Transverse colon (tissue), 4 donors: ENCODE measurements around the gene RHOU.

ENCODE experiments used
- EP300 ChIP-seq: sonication (generic); formaldehyde crosslinking; IDR thresholded peaks from one replicate; pipeline ENCODE4 v1.6.1; 2017; ENCODE audit warnings: antibody characterized with exemption, low read depth
- POLR2A ChIP-seq: fragments of 450-650 bp; IDR thresholded peaks from one replicate; pipeline ENCODE4 v1.6.1; 2016; ENCODE audit warnings: antibody characterized with exemption, mild to moderate bottlenecking, moderate library complexity
- POLR2AphosphoS5 ChIP-seq, 3 donors: sonication (generic); formaldehyde crosslinking; IDR thresholded peaks; one replicate each; pipeline ENCODE4 v1.6.1; 2016; ENCODE audit warnings: antibody characterized with exemption in 3 of 3
- TF ChIP-seq, protein P1 (sequence below), 5 experiments: fragments of 200-600 bp in 3 of 5; fragments of 450-650 bp in 2 of 5; sonication (generic) in 3 of 5; IDR thresholded peaks; 1 replicate in 2 of 5; 2 replicates in 3 of 5; pipeline ENCODE4 v1.5.1; 2016 to 2017; ENCODE audit warnings: antibody characterized with exemption in 5 of 5, inconsistent platforms in 3 of 5, mild to moderate bottlenecking in 2 of 5, moderate library complexity in 1 of 5

- TF ChIP-seq, protein P1, sequence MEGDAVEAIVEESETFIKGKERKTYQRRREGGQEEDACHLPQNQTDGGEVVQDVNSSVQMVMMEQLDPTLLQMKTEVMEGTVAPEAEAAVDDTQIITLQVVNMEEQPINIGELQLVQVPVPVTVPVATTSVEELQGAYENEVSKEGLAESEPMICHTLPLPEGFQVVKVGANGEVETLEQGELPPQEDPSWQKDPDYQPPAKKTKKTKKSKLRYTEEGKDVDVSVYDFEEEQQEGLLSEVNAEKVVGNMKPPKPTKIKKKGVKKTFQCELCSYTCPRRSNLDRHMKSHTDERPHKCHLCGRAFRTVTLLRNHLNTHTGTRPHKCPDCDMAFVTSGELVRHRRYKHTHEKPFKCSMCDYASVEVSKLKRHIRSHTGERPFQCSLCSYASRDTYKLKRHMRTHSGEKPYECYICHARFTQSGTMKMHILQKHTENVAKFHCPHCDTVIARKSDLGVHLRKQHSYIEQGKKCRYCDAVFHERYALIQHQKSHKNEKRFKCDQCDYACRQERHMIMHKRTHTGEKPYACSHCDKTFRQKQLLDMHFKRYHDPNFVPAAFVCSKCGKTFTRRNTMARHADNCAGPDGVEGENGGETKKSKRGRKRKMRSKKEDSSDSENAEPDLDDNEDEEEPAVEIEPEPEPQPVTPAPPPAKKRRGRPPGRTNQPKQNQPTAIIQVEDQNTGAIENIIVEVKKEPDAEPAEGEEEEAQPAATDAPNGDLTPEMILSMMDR (IDR thresholded peaks at IDR 0.05): no peak
- TF ChIP-seq POLR2AphosphoS5 (IDR thresholded peaks at IDR 0.05): no peak
- no peak for TF ChIP-seq POLR2A
- TF ChIP-seq EP300: no peak
Measured at GRCh38 chr1:228723921-228724320, 11.4 kb upstream of the RHOU start.
